NCI-H82 treated with DMSO at 0.1 percent for 48 hours (cell line): ENCODE results near the gene KIF4B.

Source experiments
- DNase-seq: peaks from one replicate; lab custom pipeline; 2025; ENCODE audit not compliant: unreplicated experiment; lab: John Stamatoyannopoulos, UW

KIF4B gene

GRCh38 chr5:155050384-155051019 lies 36.9 kb downstream of the KIF4B start:
- DNase-seq, result no peak

- DNase-seq, result no peak
Observed at GRCh38 chr5:155052532-155052931, 39.0 kb downstream of the KIF4B start.

GRCh38 chr5:155053501-155053900 lies 39.9 kb downstream of the KIF4B start:
- no peak for DNase-seq

GRCh38 chr5:155056644-155057269 lies 43.2 kb downstream of the KIF4B start:
- DNase-seq, result no peak

GRCh38 chr5:155057626-155058025 lies 44.1 kb downstream of the KIF4B start:
- no peak for DNase-seq

- DNase-seq, result no peak
Observed at GRCh38 chr5:155064580-155064979, 51.0 kb downstream of the KIF4B start.

- DNase-seq, result no peak
Observed at GRCh38 chr5:155066886-155067595, 53.5 kb downstream of the KIF4B start.
